Measurements from ENCODE around the gene SCN5A. TPM values are rescaled to one million over a fixed set of nuclear protein-coding genes. Genes with fewer than 3 reads are reported as not detected.

The SCN5A gene
- total and polyA plus RNA-seq, 2 of the 13 experiments (the other 11 are each of a cell fraction or from before 2014, with no cell fraction given): 0.22 TPM; not detected in 1

GRCh38 chr3:38509732-38510131 is 139.8 kb downstream of the SCN5A start:
- intact Hi-C loops (cut with micrococcal nuclease; ENCODE audit: unreplicated experiment): no loop called here
- no peaks in the 10 kb centered on the region for H3K9me3 ChIP-seq (ENCODE audit: low read length)
- BruUV-seq (replicated peaks): no TSS peak
- POLR2A ChIA-PET: no interaction called here
- peaks cover 2 to 5% of the 10 kb centered on the region in 2 experiments; a peak in 3 of 5 replicates for H3K36me3 ChIP-seq (replicated peaks in 1 of 2; ENCODE audit: control insufficient read depth in 1 of 2, insufficient read depth in 2 of 2, low read length in 2 of 2)
- no peak overlapping the region for H3K4me3 ChIP-seq (replicated peaks in 1 of 3; ENCODE audit: insufficient read depth in 1 of 3, low read depth in 2 of 3, low read length in 3 of 3)
- no peak for DNase-seq (ENCODE audit: low spot score)
- TF ChIP-seq ZNF101 (CRISPR knock-in tag; IDR thresholded peaks at IDR 0.05; ENCODE audit: borderline replicate concordance, low read depth) (no peak), MAZ (IDR thresholded peaks at IDR 0.05; ENCODE audit: borderline replicate concordance, low read depth, low read length) (no peak), MAZ (CRISPR knock-in tag; IDR thresholded peaks at IDR 0.05; ENCODE audit: low read depth) (no peak), NRL (CRISPR knock-in tag; IDR thresholded peaks at IDR 0.05; ENCODE audit: borderline replicate concordance) (no peak), ISX (CRISPR knock-in tag; conservative IDR thresholded peaks at IDR 0.05) (no peak), ZNF343 (CRISPR knock-in tag; IDR thresholded peaks at IDR 0.05) (no peak), CREM (IDR thresholded peaks at IDR 0.05) (no peak), CREM (CRISPR knock-in tag; IDR thresholded peaks at IDR 0.05) (no peak), SPEN (CRISPR knock-in tag; IDR thresholded peaks at IDR 0.05; ENCODE audit: low read depth) (no peak), ZNF503 (CRISPR knock-in tag; IDR thresholded peaks at IDR 0.05) (no peak), FOXA3 (CRISPR knock-in tag; IDR thresholded peaks at IDR 0.05) (no peak), SAP130 (CRISPR knock-in tag; IDR thresholded peaks at IDR 0.05; ENCODE audit: low read depth) (no peak), ZNF879 (CRISPR knock-in tag; IDR thresholded peaks at IDR 0.05) (no peak)
- H3K79me2 ChIP-seq (ENCODE audit: insufficient read depth, low read length): no peaks in the 10 kb centered on the region
- 89% methylated on average over 2 of the region's 2 CpGs for WGBS (ENCODE audit: low lambda C conversion rate)
- CTCF ChIA-PET (ENCODE audit: low intra/inter-chr PET ratio, low total read pairs): no interaction called here
- no peak overlapping the region for H3K27ac ChIP-seq (ENCODE audit: extremely low read length, insufficient read depth, low read length)
- no peaks in the 10 kb centered on the region for H3K27me3 ChIP-seq (ENCODE audit: control insufficient read depth in 1 of 2, insufficient read depth in 2 of 2, low read length in 2 of 2)
- FAIRE-seq: no peak
- no peaks in the 10 kb centered on the region for H3K4me1 ChIP-seq (ENCODE audit: insufficient read depth, low read length)
- no peaks in the 10 kb centered on the region for H4K20me1 ChIP-seq (ENCODE audit: insufficient read depth, low read length)
- in situ Hi-C loops (cut with HindIII; ENCODE audit: extremely low pct_ligation_motif_present, low pct_unique_long_range_greater_than_20kb): no loop called here
- ATAC-seq: no peak
- no peak overlapping the region for H2AFZ ChIP-seq (ENCODE audit: low read length)
- no peak overlapping the region for H3K9ac ChIP-seq (ENCODE audit: insufficient read depth, low read depth, low read length)
- H3K4me2 ChIP-seq (ENCODE audit: low read depth, low read length): no peak overlapping the region
